Measurements from ENCODE around the gene MATN4.

Gene MATN4

GRCh38 chr20:45289942-45290676, 18.0 kb downstream of the MATN4 start:
- no peak for DNase-seq

GRCh38 chr20:45288860-45289259, 19.2 kb downstream of the MATN4 start:
- DNase-seq = no peak

- no peak for DNase-seq
These were observed 19.7 kb downstream of the MATN4 start for GRCh38 chr20:45288376-45288775.

GRCh38 chr20:45283551-45284057, 24.5 kb downstream of the MATN4 start:
- no peak for DNase-seq

- DNase-seq = no peak
These were observed 25.2 kb downstream of the MATN4 start for GRCh38 chr20:45282700-45283550.

GRCh38 chr20:45279992-45280391, 28.1 kb downstream of the MATN4 start:
- no peak for DNase-seq

- no peak for DNase-seq
These were observed 32.8 kb downstream of the MATN4 start for GRCh38 chr20:45275338-45275737.

- no peak for DNase-seq
These were observed 38.3 kb downstream of the MATN4 start for GRCh38 chr20:45269754-45270270.

GRCh38 chr20:45269056-45269455, 39.0 kb downstream of the MATN4 start:
- DNase-seq = no peak

- DNase-seq = no peak
These were observed 39.6 kb downstream of the MATN4 start for GRCh38 chr20:45268531-45268930.

- DNase-seq = no peak
These were observed 41.1 kb downstream of the MATN4 start for GRCh38 chr20:45266977-45267376.

GRCh38 chr20:45263556-45264266, 44.4 kb downstream of the MATN4 start:
- no peak for DNase-seq

GRCh38 chr20:45258664-45259063, 49.4 kb downstream of the MATN4 start:
- DNase-seq = no peak

GRCh38 chr20:45258259-45258658, 49.8 kb downstream of the MATN4 start:
- DNase-seq = no peak

GRCh38 chr20:45257711-45258110, 50.4 kb downstream of the MATN4 start:
- no peak for DNase-seq

GRCh38 chr20:45257161-45257560, 50.9 kb downstream of the MATN4 start:
- DNase-seq = no peak

GRCh38 chr20:45254383-45255262, 53.5 kb downstream of the MATN4 start, which contains the start of gene SLPI:
Gene SLPI (minus strand): TSS chr20:45254564. CDS start chr20:45254543, 21 bp downstream.
- no peak for DNase-seq

GRCh38 chr20:45253261-45253660, 54.8 kb downstream of the MATN4 start:
- no peak for DNase-seq

GRCh38 chr20:45251884-45252560, 56.1 kb downstream of the MATN4 start:
- no peak for DNase-seq

GRCh38 chr20:45248609-45249008, 59.5 kb downstream of the MATN4 start:
- DNase-seq = no peak

GRCh38 chr20:45247865-45248264, 60.2 kb downstream of the MATN4 start:
- DNase-seq = no peak
